Activated T-cell treated with anti-CD3 and anti-CD28 coated beads, Interleukin-2, amount 50 U/mL, for 1 hour (primary cell): ENCODE results near the gene UBE2G2.

Experiments
- DNase-seq: peaks from one replicate; pipeline ENCODE4 v3.0.0-alpha.2; 2020

The UBE2G2 gene

DNA sequence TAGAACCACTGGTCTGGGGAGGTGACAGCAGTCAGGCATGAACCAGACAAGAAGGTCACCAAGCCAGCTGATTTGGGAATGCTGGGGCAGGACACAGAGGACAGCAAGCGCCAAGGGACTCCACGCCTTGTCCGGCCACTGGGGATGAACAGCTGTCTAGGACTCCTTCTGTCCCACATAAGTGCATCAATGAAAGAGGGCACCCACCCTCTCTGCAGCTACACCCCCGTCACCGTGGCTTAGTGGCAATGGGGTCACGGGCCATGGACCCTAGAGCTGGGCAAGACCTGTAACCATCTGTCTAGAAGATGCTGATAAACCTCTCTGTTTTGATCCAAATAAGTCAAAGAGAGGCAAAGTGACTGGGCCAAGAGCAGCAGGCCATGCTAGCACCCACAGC, 16.8 kb downstream of the UBE2G2 start:
- no peak for DNase-seq

DNA sequence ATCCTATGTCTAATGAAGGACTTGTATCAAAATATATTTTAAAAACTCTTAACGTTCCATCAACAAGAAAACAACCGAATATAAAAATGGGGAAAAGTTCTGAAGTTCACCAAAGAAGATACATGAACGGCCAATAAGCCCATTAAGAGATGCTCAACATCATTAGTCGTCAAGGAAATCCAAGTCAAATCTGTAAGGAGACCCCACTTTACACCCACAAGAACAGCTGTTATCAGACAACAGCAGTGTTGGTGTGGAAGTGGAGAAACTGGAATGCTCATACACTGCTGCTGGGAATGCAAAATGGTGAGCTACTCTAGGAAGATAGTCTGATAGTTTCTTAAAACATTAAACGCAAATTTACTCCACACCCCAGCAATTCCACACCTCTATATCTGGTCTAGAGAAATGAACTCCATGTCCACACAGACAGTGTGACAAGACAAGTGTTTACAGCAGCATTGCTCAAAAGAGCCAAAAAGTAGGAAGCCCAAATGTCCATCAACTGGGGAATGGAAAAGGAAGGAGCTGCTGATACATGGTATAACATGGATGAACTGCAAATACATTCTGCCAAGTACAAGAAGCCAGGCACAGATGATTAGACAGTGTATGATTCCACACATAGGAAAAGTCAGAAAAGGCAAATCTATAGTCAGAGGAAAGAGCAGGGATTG, 18.5 kb downstream of the UBE2G2 start:
- DNase-seq = no peak

DNA sequence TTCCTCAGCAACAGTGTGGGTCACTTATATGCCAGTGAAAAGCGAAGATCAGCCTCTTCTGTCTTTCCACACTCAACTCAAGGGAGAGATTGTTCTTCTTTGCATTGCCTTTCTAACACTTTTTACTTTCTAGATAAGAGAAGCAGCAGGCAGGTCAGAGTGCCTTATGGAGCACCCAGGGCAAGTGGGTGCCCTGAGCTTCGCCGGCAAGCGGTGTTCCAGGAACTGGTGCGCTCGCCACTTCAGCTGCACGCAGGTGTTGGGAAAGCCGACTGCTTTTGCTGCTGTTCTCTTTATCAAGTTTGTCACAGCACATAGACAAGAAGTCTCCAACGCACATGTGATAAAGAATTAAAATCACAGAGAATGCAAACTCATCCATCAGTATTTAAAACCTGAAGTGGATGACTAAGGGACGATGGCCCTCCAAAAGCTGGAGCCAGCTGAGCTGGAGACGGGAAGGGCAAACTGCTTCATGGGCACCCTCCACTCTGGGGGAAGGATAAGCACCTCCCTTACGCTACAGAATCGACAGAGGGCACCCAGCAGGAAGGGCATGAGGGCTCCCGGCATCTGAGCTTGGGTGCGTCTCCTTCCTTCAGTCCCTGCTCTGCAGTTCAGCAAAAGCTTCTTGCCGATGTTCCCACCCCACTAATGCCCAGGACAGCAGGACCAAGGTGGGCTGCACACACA, 20.7 kb downstream of the UBE2G2 start:
- DNase-seq = no peak

DNA sequence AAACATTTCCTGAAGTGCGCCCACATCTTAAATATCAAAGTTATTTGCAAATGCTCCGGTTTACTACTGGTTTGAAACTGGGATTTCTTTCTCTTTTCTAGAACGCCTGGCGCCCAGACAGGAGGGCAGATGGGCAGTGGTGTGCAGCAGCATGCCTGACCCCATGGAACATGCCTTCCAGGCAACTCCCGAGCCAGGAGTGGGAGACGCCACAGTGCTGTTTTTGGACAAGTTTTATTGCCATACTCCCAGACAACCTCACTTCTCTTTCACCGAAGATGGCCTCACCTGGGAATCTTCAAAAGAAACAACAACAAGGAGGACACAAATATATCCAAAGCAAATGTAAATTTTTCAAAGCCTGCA, 21.5 kb downstream of the UBE2G2 start:
- no peak for DNase-seq

DNA sequence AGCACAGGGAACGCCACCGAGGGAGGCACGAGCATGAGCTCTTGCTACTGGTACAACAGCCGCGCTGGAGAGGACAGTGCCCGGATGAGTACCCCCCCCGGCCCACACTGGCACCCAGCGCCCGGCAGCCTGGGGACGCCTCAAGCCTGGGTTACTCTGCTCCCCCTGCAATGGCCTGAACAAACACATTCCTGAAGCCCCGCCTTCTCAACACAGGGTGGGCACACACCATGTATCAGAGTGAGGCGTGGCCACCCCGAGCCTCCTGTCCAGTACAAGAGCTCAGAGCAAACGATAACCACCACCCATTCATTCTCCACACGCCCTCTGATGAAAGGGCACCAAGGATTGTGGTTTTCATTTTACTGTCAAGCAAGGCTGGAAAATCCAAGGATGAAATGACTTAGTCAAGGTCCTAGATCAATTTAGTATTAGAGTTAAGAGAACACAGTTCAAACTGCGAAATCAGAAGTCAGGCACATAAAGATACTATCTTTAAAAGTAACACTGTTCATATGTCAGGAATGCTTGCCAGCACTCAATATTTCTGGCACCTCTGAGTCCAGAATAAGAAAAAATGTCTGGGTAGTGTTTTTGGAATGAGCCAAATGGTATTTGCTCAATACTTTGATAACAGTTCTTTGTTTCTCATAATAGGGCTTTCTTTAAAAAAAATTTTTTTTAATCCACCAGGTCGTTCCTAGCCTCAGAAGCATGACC, 22.0 kb downstream of the UBE2G2 start:
- no peak for DNase-seq

DNA sequence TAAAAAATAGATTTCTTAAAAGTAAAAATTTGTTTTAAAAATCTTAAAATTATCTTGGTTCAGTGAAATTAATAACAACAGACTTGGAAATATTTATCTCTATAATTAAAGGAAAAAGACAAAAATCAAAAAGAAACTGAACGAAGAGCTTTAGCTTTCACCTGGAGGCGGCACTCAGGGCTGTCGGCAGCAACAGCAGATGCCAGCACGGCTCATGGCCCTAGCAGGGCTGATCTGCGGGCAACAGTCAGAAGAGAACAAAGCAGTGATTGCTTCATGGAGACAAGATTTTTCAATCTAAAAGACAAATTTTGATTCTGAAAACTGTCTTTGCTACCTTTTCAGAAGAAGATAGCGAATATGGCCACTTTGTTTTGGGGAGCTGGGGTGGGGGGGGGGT, 22.6 kb downstream of the UBE2G2 start:
- no peak for DNase-seq

DNA sequence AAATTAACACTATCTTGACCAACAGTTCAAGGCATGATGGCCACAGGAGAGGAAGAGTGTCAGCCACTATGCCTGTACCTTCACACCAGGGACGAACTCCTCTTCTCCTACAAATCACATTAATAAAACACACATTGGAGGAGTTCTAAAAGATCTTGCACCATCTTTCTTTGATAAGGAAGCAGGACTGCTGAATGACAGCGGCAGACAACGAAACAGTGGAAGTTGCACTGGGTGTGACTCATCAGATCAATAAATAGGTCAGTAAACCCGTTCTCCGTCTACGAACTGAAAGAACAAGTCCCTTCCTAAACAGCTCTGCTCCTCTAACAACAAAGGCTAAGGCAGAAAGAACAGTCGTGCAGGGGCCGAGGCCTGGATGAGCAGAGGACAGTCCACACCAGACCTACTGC, 23.1 kb downstream of the UBE2G2 start:
- DNase-seq = no peak

DNA sequence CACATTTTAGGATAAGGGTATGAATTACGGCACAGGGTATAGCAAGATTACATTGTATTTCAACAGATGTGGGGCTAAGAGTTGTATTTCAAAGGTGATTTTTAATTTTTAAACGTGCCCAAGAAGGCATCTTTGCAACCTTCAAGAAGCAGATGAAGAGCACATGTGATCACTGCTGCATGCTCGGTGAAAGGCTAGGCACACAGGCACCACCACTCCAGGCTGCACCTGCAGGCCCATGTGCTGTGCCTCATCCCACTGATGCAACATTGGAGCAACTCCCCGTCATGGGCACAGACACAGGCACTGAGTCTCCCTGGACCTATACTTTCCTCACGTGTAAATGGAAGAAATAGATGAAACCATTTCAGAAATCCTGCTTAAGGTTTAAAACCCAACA, 23.5 kb downstream of the UBE2G2 start:
- DNase-seq = no peak

DNA sequence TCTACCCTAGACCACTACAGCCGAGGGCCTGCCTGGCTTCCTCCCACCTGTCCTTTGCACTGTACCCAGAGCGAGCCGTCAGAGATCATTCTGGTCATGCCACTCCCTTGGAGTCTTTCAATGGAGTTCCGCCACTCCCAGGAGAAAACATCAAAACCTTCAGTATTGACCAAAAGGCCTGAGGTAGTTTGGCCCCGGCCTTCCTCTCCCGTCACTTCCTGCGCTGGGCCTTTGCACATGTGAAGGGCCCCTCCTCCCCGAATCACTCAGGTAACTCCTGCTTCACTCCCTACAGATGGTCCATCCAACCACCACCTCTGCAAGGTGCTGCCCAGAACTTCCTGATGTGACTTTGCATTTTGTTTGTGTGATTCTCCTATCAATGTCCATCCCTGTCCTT, 26.6 kb downstream of the UBE2G2 start:
- no peak for DNase-seq

DNA sequence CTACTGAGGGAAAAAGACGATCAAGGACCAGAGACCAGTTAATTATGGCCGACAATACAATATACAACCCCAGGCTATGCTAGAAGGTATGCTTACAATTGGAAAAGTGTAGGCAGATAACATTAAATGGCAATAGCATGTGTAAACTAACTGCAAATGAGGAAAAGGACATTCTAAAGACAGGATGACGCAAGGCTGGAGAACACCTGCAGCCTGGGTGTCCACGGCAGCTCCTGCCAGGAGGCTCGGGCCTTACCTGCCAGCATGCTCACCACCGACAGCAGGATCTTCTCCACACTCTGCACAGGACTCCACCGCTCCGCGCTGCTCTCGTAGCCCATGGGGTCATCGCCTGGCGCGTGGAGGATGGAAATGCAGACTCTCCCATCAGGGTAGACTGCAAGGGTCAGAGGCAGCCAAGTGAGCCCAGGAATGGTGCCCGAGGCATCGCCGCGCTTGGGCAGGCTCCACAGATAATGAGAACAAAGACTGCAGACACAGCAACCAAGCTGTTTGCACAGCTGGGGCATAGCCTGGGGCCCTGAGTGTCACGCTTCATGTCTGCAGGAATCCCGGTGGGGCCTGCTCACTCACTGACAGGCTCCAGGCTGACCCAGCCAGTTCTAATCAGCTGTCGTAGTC, 28.2 kb downstream of the UBE2G2 start:
- DNase-seq = no peak

DNA sequence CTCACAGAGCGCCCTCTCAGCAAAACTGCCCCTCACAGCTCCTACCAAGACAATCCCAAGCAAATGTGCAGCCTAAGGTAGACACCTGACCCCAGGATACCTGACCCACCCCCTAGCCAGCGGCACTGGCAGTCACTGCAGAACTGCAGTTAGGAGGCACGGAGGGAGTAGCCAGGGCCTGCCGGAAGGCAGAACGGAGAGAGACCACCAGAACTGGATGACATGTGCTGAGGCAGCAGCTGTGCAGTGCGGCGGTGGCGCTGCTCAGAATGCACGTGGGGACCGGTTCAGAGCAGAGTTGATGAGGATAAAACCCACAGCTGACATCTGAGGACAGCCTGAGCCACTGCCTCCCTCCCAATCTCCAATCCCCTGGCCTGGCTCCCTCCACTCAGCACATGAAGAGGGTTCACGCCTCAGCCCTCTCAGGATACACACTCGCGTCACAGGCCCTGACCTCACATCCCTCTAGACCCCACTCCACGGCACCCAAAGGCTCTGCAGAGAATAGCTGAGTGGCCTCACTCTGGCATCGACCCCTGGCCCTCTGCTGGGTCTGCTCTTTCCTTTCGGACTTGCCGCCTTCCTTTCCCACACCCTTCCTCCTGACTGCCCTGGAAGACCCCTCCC, 29.6 kb downstream of the UBE2G2 start:
- DNase-seq = no peak

DNA sequence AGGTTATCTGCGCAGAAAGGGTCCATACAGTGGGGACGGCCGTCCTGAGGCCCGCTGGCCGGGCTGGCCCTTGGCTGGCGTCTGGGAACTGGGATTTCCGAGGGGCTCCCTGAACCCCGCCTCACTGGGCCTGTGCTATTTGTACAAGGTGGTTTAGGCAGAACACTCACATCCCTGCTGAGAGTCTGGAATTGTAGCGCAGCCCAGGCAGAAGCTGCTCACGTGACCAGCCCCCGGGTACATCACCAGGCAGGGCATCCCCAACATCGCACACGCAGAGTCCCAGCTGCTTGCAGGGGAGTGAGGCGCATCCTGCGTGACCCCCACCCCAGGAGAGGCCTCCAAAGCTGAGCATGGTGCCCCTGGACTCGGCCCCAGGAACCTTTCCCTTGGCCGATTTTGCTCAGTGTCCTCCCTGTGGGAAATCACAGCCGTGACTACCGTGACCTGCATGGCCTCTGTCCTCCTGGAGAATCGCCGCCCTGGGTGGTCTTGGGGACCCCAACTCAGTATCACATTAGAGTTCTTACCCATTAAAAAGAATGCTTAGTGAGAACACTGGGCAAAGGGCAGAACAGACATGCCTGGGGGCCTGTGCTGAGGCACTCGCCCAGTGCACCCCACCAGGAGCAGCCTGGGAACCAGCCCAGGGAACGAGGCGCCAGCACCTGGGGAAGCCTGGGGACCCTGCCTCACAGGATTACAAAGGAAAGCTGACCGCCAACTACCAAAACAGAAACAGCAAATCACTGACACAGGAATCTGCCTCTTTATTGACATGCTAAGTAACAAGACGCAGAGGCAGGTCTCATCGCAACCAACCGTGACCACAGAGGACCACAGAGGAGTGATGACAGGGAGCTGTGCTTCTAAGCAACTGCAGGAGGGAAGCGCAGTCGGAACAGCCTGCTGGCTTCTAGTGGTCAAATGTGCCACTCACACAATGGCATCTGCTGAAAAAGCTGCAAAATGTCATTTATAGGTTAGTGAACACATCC, 33.5 kb downstream of the UBE2G2 start:
- DNase-seq = no peak

DNA sequence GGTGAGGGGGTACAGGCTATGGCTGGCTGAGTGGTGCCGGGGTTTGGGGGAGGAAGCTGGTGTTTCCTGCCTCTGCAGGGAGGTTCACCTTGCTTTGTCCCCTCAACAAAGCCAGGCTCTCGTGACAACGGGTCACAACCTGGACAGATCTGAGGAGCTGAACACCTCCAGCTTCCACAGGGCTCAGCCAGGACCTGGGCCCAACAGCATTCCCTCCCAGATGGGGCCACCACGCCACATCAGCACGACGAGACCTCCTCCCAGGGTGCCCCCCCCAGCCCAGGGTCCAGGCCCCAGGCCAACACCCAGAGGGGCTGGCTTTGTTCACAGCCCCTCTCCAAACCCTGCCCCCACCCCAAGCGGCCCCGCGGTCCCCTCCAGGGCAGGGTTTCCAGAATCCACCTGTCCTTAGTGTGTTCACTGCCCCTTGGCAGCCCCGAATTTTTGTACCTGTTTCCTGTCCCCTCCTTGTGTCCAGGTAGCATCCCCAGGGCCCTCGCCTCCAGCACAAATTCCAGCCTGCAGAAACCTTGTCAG, 34.7 kb downstream of the UBE2G2 start:
- no peak for DNase-seq

DNA sequence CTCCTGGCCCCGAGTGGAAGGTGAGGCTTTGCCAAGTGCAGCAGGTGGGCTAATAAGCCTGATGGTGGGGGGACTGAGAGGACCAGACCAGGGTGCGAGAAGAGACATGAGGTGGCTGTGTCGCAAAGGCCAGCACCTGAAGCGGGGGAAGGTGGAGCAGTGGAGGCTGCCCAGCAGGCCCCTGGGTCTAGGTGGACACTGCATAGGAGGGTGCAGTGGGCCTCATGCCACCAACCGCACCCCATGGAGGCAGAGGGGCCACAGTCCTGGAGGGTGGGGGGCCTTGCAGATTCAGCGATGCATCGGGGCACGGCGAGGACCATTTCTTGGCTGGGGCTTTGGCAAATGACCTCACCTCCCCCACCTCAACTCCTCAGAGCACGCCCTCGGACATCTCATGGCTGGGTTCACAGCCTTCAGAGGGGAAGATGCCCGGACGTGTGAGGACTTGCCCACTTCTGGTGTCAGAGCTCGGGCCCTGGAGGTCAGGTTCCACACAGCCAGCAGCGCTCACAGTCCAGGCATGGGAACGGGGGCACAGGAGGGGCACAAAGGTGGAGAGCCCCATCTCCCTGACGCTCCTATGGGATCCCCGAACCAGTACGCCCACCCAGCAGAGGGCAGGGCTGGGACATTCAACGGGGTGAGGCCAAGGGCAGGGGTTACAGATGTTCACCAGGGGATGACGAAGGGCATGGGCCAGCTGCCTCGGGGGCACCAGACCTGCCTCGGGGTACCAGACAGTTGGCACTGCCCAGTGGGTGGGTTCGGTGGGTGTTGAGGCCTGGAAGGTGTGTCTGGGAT, 35.4 kb downstream of the UBE2G2 start:
- no peak for DNase-seq

DNA sequence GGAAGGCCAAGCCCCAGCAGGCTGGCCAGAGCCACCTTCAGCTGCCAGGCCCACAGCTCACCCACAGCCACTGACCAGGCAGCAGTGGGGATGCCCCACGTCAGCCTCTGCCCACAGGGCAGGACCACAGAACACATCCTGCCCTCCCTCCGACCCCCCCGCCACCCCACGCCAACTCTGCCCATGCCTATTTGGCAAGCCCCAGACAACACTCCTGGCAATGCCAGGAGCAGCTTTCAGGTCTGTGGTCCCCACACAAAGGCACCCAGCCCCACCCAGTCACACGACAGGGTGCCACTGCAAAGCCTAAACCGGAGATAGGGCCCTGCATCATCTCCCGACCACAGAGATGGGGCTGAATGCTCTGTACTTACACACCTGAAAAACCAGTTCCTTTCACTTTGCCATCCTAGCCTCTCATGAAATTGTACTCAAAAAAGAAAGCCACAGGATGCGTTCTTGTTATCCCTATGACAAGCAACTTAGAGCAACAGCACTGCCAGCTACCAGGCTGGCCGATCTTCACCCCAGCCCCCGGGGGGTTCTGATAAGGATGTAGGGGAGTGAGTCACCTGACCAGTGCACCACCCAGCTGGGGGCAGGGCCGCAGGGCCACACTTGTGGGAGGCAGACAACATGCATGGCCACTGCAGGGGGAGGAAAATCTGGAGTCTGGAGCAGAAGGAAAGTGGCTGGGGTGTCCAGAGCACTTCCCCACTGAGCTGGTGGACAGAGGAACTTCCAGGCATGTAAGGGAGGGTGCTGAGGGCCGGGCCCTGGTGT, 36.2 kb downstream of the UBE2G2 start:
- peak; percentile 28 for DNase-seq

DNA sequence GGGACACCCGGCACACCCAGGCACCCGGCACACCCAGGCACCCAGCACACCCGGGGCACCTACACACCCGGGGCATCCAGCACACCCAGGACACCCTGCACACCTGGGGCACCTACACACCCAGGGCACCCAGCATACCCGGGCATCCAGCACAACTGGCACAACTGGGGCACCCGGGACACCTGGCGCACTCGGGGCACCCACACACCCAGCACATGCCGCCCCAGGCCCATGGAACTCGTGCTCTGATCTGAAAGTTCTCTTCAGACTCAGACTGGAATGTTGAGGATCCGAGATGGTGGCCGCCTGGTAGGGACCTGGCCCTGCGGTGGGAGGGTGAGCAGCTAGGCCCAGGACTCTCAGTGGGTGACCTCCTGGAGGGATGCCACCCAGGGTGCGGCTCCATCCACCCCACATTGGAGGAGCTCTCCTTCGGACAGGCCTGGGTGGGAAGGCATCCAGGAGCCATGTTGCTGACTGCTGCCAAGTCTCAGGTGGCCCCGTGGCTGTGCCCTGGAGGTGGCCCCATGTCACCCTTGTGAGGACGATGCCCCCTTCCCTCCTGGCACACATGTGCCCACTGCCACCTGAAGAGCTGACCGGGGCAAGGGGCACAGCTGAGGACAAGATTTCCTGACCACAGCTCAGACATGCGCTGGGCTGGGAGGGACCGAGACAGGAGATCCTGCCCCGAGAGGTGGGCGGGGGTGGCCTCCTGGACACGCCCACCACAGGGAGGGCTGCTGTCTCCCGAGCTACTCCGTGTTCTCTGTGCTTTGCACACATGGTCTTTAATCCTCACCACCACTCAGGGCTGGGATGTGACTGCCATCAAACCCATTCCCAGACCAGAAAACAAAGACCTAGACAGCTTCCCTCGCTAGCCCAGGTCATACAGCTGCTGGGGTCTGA, 37.0 kb downstream of the UBE2G2 start:
- no peak for DNase-seq

DNA sequence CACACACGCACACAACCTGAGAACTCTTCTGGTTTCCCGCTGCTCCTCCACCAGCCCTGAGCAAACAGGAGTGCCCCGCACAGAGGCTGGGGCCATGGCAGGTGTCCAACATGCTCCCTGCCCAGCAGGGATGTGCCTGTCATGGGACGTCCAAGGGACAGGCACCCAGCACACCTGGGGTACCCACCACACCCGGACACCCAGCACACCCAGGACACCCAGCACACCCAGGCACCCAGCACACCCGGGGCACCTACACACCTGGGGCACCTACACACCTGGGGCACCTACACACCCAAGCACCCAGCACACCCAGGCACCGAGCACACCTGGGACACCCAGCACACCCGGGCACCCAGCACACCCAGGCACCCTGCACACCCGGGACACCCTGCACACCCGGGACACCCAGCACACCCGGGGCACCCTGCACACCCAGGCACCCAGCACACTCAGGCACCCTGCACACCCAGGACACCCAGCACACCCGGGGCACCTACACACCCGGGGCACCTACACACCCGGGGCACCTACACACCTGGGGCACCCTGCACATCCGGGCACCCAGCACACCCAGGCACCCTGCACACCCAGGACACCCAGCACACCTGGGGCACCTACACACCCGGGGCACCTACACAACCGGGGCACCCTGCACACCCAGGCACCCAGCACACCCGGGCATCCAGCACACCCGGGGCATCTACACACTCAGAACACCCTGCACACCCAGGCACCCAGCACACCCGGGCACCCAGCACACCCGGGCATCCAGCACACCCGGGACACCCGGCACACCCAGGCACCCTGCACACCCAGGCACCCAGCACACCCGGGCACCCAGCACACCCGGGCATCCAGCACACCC, 37.9 kb downstream of the UBE2G2 start:
- DNase-seq = no peak

DNA sequence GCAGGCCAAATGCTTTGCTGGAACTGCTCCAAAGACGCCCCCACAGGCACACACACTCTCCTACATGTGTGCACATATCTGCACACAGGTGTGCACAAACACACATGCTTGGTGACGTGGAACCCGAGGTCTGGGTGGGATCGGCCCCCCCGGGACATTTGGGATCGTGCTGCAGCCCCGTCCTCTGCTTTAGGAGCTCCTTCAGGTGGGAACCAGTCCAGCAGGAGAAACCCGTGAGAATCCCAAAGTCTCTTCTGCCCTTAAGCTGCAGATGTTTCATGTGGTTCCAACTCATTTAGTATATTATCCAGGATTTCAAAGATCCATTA, 38.6 kb downstream of the UBE2G2 start:
- DNase-seq = no peak
